Panc1 (cell line): ENCODE measurements around the gene FGD5.

Experiments used
- POLR2AphosphoS5 ChIP-seq: IDR thresholded peaks from 2 replicates; pipeline ENCODE4 v1.6.1; 2012; ENCODE audit warnings: mild to moderate bottlenecking, low read depth, low read length, moderate library complexity
- SIN3A ChIP-seq: IDR thresholded peaks from 2 replicates; pipeline ENCODE4 v1.6.1; 2012; ENCODE audit warnings: low read depth, mild to moderate bottlenecking, low read length, moderate library complexity, borderline replicate concordance; ENCODE audit not compliant: insufficient read depth
- TCF7L2 ChIP-seq: IDR thresholded peaks from 2 replicates; pipeline ENCODE4 v1.6.1; 2011; ENCODE audit warnings: mild to moderate bottlenecking, low read depth, low read length, inconsistent platforms
- TF ChIP-seq, protein P1 (sequence below): fragments of 450-650 bp; IDR thresholded peaks from 2 replicates; pipeline ENCODE4 v1.5.1; 2017; ENCODE audit warnings: mild to moderate bottlenecking
- TF ChIP-seq, protein P2 (sequence below), 2 experiments: IDR thresholded peaks; 2 replicates each; pipeline ENCODE4 v1.6.1; 2011 to 2012; ENCODE audit warnings: low read depth in 2 of 2, control low read depth in 1 of 2, low read length in 1 of 2, mild to moderate bottlenecking in 1 of 2, moderate library complexity in 1 of 2; ENCODE audit not compliant: insufficient read depth in 1 of 2

GRCh38 chr3:14789640-14790285 is 29.0 kb upstream of the FGD5 start:
- TF ChIP-seq SIN3A (no peak), POLR2AphosphoS5 (no peak), TCF7L2 (no peak)
- TF ChIP-seq, protein P1, sequence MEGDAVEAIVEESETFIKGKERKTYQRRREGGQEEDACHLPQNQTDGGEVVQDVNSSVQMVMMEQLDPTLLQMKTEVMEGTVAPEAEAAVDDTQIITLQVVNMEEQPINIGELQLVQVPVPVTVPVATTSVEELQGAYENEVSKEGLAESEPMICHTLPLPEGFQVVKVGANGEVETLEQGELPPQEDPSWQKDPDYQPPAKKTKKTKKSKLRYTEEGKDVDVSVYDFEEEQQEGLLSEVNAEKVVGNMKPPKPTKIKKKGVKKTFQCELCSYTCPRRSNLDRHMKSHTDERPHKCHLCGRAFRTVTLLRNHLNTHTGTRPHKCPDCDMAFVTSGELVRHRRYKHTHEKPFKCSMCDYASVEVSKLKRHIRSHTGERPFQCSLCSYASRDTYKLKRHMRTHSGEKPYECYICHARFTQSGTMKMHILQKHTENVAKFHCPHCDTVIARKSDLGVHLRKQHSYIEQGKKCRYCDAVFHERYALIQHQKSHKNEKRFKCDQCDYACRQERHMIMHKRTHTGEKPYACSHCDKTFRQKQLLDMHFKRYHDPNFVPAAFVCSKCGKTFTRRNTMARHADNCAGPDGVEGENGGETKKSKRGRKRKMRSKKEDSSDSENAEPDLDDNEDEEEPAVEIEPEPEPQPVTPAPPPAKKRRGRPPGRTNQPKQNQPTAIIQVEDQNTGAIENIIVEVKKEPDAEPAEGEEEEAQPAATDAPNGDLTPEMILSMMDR: no peak
- TF ChIP-seq, protein P2, sequence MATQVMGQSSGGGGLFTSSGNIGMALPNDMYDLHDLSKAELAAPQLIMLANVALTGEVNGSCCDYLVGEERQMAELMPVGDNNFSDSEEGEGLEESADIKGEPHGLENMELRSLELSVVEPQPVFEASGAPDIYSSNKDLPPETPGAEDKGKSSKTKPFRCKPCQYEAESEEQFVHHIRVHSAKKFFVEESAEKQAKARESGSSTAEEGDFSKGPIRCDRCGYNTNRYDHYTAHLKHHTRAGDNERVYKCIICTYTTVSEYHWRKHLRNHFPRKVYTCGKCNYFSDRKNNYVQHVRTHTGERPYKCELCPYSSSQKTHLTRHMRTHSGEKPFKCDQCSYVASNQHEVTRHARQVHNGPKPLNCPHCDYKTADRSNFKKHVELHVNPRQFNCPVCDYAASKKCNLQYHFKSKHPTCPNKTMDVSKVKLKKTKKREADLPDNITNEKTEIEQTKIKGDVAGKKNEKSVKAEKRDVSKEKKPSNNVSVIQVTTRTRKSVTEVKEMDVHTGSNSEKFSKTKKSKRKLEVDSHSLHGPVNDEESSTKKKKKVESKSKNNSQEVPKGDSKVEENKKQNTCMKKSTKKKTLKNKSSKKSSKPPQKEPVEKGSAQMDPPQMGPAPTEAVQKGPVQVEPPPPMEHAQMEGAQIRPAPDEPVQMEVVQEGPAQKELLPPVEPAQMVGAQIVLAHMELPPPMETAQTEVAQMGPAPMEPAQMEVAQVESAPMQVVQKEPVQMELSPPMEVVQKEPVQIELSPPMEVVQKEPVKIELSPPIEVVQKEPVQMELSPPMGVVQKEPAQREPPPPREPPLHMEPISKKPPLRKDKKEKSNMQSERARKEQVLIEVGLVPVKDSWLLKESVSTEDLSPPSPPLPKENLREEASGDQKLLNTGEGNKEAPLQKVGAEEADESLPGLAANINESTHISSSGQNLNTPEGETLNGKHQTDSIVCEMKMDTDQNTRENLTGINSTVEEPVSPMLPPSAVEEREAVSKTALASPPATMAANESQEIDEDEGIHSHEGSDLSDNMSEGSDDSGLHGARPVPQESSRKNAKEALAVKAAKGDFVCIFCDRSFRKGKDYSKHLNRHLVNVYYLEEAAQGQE (IDR thresholded peaks at IDR 0.05; ENCODE audit: insufficient read depth in 1 of 2, low read depth in 2 of 2, low read length in 1 of 2): no peak
